ENCODE data around the gene CRISPLD2. TPM values are rescaled to one million over a fixed set of nuclear protein-coding genes. Genes with fewer than 3 reads are reported as not detected.

CRISPLD2 gene
- total RNA-seq, 1 experiment from 2014 or later: 9.4 TPM

- no peak for TF ChIP-seq TEAD4 (CRISPR knock-in tag; IDR thresholded peaks at IDR 0.05)
- TF ChIP-seq ATF2 (CRISPR knock-in tag; IDR thresholded peaks at IDR 0.05; ENCODE audit: borderline replicate concordance, low read depth): no peak
- TF ChIP-seq HMGA2 (CRISPR knock-in tag; IDR thresholded peaks at IDR 0.05): no peak
- no peak for TF ChIP-seq IRF1 (CRISPR knock-in tag; IDR thresholded peaks at IDR 0.05)
- no peak for TF ChIP-seq ZNF671 (CRISPR knock-in tag; IDR thresholded peaks at IDR 0.05)
- no peak for TF ChIP-seq JUN (CRISPR knock-in tag; IDR thresholded peaks at IDR 0.05)
- TF ChIP-seq ZNF512 (CRISPR knock-in tag; IDR thresholded peaks at IDR 0.05; ENCODE audit: borderline replicate concordance): no peak
- no peak for TF ChIP-seq USF1 (CRISPR knock-in tag; IDR thresholded peaks at IDR 0.05)
- TF ChIP-seq GABPB1 (CRISPR knock-in tag; IDR thresholded peaks at IDR 0.05): no peak
- no peak for TF ChIP-seq ATF1 (CRISPR knock-in tag; IDR thresholded peaks at IDR 0.05)
- no peak for TF ChIP-seq KAT7 (CRISPR knock-in tag; IDR thresholded peaks at IDR 0.05; ENCODE audit: borderline replicate concordance)
- TF ChIP-seq EMX1 (CRISPR knock-in tag; IDR thresholded peaks at IDR 0.05): no peak
- TF ChIP-seq NFE2L1 (CRISPR knock-in tag; IDR thresholded peaks at IDR 0.05): no peak
- TF ChIP-seq ZNF423 (CRISPR knock-in tag; IDR thresholded peaks at IDR 0.05): no peak
- no peak for TF ChIP-seq ETV6 (CRISPR knock-in tag; IDR thresholded peaks at IDR 0.05)
- no peak for TF ChIP-seq ELF4 (CRISPR knock-in tag; IDR thresholded peaks at IDR 0.05; ENCODE audit: low read depth)
- TF ChIP-seq ZNF396 (CRISPR knock-in tag; IDR thresholded peaks at IDR 0.05; ENCODE audit: borderline replicate concordance): no peak
- ChIA-PET POLR2A (no interaction called here), CTCF (no interaction called here)
- ATAC-seq (no peak), DNase-seq (ENCODE audit: low spot score) (no peak)
- no peak overlapping the region for H3K4me3 Mint-ChIP-seq
- no peak overlapping the region for H3K27ac Mint-ChIP-seq
- no peaks in the 10 kb centered on the region for H3K27me3 Mint-ChIP-seq (ENCODE audit: low read depth)
- H3K4me1 Mint-ChIP-seq: peaks cover 4% of the 10 kb centered on the region; the same call in 1 of the 2 replicates
- peaks cover 3% of the 10 kb centered on the region; the same call in 1 of the 2 replicates for H3K9me3 Mint-ChIP-seq
- H3K36me3 Mint-ChIP-seq: no peaks in the 10 kb centered on the region
Measured at GRCh38 chr16:84898447-84898846, 78.7 kb downstream of the CRISPLD2 start.

- no peak for ATAC-seq
- H3K4me1 Mint-ChIP-seq: peaks cover 4% of the 10 kb centered on the region; the same call in 1 of the 2 replicates
- no peak overlapping the region for H3K4me3 Mint-ChIP-seq
- no peak overlapping the region for H3K27ac Mint-ChIP-seq
- no peaks in the 10 kb centered on the region for H3K27me3 Mint-ChIP-seq (ENCODE audit: low read depth)
- DNase-seq (ENCODE audit: low spot score): no peak
- H3K9me3 Mint-ChIP-seq: peaks cover 3% of the 10 kb centered on the region; the same call in 1 of the 2 replicates
- POLR2A ChIA-PET: no interaction called here
- CTCF ChIA-PET: no interaction called here
- H3K36me3 Mint-ChIP-seq: no peaks in the 10 kb centered on the region
- TF ChIP-seq TP53 (CRISPR knock-in tag; IDR thresholded peaks at IDR 0.05) (no peak), ARID4B (CRISPR knock-in tag; IDR thresholded peaks at IDR 0.05; ENCODE audit: borderline replicate concordance) (no peak), ZSCAN18 (CRISPR knock-in tag; IDR thresholded peaks at IDR 0.05) (no peak), NFATC4 (CRISPR knock-in tag; IDR thresholded peaks at IDR 0.05) (no peak), PRRX2 (CRISPR knock-in tag; IDR thresholded peaks at IDR 0.05) (no peak), GABPB1 (CRISPR knock-in tag; IDR thresholded peaks at IDR 0.05) (no peak), ETV6 (CRISPR knock-in tag; IDR thresholded peaks at IDR 0.05) (no peak), STAT6 (CRISPR knock-in tag; conservative IDR thresholded peaks at IDR 0.05; ENCODE audit: low read depth) (no peak)
Measured at GRCh38 chr16:84899414-84899813, 79.6 kb downstream of the CRISPLD2 start.

All from WTC11 (cell line).